Measurements from ENCODE around the gene CDC42EP3.

Gene CDC42EP3

DNA sequence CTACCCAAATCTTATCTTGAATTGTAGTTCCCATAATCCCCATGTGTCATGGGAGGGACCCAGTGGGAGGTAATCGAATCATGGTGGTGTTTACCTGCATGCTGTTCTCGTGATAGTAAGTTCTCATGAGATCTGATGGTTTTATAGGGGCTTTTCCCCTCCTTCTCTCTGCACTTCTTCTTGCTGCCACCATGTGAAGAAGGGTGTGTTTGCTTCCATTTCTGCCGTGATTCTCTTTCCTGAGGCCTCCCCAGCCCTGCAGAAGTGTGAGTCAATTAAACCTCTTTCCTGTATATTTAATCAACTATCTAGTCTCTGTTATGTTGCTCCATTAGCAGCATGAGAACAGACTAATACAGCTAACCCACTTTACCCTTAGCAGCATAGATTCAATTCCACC, 37.6 kb downstream of the CDC42EP3 start:
- DNase-seq, result no peak

DNA sequence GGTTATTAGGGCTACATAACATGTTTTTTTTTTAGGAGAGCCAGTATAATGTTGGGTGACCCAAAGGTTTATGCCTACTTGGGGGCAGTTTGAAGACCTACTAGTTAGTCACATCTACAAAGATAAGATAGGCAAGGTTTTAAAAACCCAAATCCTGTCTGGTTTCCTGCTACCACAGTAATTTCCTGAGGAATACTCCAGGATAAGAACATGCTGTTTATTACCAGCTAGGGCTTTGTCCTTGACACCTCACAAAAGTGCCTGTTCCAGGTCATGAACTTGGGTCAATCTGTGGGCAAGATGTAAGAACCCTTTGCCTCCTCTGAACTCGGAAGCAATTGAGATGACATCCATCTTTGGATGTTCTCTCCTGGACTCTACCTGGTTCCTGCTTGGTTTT, 38.2 kb downstream of the CDC42EP3 start:
- no peak for DNase-seq

DNA sequence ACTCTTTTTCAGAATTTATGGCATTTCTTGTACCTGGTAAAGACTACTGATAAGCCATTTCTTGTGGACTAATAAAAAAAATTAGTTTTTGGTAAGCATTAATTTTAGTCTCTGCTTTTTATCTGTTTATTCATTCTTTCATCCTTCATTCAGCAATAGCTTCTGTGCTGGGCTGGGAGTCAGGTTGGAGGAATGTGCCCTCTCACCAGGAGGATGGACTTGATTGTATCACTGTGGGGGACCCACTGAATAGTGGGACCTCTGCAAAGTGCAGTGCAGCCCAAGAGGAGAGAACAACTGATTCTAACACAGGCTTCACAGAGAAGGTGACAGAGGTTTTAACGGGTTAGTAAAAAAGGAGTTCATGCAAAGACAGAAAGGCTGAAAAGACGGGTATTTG, 39.1 kb downstream of the CDC42EP3 start:
- DNase-seq, result no peak

DNA sequence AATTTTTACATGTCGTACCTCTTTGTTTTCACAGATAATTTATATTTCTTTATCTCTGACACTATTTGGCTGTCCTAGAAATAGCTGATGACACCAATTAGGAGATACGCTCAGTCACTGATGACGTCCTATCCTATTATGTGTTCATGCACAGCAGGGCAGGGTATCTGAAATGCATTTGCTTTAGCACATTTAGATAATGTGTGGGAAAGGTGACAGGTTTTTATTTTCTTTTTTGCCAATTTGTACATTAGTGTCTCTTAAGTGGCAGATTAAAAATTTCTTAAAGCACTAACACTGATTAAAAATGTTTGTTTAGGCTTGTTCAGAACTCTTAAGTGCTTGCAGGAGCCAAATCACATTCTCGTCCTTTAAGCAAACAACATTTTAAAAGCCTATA, 39.7 kb downstream of the CDC42EP3 start:
- DNase-seq, result no peak

DNA sequence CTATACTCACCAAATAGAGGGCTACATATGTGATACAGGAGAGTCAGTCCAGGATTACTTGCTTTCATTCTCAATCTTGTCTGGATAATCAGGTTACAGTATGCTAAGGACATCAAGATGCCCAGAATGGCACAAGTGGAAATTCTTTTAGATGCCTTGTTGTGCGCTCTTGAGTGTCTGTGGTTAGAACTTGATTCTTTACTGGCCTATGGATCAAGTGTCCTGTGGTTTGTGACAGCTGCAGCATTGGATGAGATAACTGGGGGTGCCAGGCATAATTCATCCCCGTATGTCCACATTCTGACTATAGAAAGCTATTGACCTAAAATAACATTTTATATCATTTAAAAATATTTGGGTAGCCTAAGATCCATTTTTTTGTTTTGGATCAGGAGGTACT, 40.1 kb downstream of the CDC42EP3 start:
- no peak for DNase-seq

DNA sequence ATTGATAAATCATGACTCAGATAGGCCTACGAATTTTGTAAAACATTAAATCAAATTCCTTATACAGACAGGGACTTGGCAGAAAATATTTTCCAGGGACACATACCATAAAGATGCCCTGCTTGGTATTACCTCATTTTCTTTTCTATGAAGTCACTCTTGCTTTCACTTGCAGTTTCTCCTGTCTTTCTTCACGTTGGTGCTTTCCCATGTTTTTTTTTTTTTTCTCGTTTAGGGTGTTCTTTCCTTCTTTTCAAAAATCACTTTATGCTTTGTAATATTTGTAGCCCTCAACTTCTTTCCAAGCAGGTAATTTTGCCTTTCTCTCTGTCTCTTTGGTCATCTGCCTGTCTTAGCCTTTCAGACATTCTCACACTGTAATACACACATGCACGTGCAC, 40.7 kb downstream of the CDC42EP3 start:
- no peak for DNase-seq

DNA sequence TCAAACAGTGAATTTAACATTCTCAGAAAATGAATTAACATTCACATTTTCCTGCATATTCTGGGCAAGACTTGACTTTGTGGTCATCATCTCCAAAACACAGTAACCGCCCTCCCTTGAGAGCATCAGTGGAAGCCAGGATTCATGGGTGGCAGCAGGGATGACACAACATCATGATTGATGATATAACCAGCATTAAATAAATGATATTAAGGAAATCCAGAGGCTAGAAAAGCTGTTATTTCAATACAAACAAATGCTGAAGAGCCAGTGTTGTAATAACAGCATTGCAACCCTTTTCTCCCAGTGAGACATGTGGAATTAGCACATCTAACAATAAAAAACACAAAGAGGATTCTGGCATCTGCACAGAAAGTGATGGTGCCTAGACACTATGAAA, 41.1 kb downstream of the CDC42EP3 start:
- DNase-seq, result no peak

DNA sequence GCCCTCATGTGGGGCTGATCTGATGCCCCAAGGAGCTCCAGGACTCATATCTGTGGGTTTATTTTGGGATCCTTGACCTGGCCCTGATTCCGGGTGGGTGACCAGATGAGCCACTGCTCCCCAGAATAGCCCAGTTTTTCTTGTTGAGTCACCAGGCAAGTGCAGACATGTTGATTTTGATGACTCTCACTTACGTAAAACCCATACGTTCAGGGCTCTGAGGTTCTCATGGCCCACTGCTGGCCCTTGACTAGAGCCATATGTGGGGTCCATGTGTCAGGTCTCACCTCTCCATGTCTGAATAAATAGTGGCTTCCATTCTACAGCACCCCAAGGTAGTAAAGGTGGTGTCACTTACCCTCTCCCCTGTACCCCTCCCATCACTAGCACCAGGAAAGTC, 41.9 kb downstream of the CDC42EP3 start:
- DNase-seq, result no peak

DNA sequence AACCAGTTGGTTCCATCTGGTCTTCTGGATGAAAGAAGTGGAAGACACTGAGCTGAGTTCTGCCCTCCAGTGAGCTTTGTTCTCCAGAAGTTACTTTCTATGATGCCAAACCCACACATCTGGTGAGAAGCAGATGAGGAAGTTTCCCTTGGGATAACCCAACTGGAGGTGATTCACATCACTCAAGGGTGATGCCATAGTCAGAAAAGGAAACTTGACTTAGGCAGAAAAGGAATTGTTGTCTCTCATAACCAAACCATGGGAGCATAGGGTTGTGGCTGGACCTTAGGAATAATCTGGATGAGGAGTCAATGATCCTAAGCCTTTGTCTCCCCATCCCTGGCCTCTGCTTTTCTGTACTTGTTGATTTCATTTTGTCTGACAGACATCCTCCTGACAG, 43.7 kb downstream of the CDC42EP3 start:
- no peak for DNase-seq

DNA sequence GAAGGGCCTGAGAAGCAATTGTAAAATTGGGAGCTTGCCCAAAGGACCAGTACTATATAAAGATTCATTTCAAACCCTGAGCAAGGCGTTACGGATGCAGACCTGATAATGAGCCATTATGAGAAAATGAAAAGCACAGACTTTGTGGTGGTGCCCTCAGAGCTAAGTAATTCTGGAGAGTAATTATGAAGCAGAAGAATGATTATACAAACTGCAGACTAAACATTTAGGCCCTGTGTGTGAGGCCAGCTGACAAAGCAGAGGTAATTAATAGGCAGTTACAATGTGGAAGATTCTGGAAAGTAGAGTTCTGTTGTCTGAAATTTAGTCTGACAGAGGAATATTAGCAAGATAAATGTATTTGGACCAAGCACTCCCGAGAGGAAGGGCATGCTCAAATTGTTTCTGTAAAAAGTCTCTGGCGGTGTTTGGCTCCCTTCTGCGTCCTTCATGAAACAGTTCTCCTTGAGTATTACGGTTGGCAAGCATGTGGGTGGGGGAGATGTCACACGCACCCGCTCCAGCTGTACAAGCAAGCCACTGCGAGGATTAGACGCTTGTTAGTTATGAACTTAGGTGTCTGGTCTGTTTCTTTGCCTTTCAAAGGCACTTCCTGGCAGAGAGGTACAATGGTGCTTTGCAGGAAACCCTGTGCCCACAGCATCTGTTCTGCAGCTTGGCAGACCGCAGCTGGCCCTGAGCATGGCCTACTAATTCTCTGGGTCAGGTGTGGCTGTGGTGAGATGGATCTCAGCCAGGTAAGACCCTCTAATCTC, 45.5 kb downstream of the CDC42EP3 start:
- DNase-seq, result no peak

DNA sequence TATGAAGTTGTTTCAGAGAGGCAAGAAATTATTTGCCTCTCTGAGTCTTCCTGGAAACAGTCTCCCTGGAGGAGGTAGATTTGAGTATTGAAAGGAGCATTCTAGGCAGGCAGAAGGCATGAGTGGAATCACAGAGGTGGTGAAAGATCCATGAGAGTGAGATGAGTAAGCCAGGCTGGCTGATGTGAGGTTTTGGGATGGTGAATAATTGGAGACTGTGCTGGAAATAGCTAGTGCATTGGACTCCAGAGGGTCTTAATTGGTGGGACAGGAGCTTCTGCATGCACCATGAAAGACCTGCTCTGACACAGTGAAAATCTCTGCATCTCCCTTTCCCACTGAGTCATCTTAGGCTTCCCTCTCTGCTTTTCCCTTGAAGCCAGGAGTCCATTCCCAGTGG, 46.3 kb downstream of the CDC42EP3 start:
- no peak for DNase-seq

DNA sequence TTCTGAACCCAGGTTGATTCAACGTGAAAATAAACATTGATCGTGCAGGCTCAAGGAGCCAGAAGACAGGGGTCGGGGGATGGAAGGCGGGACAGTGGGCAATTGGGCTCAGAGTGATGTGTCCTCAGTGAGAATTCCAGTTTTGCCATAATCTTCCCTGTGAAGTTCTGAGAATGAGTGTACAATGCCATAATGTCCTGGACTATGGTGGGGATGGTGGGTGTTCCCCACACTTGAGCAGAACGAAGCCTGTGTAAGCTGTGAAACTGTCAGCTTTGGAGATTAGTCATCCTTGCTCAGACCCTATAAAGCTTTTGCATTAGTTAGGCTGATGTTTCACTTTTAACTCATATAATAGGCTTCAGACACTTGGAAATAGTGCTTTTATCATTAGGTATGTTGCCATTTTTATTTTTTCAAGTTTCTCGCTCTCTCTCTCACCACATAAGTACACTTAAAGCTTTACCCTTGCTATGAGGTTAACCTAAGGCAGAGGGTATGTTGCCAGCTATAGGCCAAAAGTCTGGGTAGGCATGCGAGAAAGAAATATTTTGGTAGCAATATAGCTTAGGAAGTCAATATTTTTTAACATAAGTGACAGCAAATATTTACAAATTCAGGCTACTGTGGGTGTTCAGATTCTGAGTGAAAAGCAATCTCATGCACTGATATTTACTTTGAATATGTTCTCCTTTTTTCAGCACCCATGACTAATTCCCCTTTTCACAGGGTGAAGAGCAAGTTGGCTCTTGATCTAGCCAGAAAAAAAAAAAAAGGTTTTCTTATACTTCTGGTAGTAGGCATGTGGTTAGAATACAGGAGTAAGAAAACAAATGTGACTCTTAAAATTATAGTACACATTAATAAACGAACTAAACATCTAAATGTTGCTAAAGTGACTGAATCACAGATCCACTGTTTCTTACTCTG, 47.2 kb downstream of the CDC42EP3 start:
- no peak for DNase-seq

DNA sequence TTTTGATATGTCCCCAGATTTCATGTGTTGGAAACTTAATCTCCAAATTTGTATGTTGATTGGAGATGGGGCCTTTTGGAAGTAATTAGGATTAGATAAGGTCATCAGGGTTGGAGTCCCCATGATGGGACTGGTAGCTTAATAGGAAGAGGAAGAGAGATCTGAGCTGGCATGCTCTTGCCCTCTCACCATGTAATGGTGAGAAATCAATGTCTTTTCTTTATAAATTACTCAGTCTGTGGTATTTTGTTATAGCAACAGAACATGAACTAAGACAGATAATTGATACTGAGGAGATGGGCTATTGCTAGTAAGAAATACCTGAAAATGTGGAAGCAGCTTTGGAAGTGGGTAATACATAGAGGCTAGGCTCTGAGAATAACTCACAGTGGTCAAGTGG, 48.0 kb downstream of the CDC42EP3 start:
- no peak for DNase-seq

DNA sequence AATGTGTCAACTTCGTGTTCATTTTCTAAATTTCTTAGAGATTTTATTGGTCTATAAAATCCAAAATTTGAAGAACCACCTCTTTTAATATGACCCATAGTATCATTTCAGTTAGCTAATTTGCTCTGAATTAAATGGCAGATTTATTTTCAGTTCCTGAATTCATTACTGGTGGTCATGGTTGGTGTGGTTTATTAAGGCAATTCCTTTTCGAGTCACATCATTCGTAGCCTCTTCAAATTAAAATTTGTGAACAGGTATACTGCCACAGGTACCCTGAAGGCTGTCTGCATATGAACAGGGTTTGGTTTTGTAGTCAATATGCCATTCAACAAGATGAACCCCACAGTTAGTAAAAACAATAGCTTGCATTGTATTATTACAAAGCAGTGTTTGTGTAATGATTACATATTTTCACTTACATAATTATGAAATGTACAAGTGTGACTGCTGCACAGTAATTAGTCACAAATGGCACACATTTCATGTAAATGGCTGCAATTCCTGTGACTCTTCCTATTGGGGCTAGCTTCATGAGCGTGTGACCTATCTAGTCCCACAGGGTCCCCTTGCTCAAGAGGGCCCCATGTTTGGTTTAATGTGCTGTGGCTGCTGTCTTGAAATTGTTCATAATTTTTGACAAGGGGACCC, 48.9 kb downstream of the CDC42EP3 start:
- DNase-seq, result no peak

DNA sequence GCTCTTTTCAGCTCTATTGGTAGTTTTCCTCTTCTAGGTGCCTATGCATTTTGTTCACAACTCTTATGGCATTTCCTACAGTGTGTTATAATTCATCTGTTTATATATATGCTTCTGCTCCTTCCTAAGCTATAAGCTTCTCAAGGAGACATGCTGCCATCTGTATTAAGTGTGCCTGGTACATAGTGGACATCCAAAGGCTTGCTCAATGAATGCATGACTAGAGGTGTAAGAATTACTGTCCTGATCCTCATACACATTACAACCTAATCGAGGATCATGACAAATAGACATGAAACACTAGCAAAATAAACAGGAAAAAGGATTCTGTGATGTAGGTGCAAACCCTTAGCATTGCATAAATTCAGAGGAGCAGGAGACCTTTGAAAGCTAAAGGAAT, 50.2 kb downstream of the CDC42EP3 start:
- DNase-seq, result no peak

DNA sequence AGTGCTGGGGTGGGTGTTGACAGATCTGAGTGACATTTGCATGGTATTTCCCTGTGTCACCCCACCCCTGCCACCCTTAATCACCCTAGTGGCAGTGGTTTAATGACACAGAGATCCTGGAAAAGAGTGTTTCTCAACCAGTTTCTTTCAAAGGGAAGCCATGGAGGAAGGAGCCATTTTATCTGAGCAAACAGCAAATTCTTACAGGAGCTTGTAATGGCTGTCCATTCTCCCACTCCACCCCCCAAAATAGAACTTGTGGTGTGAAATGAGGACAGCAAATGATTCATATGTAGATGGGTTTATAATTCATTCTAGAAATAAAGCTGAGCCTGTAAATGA, 51.5 kb downstream of the CDC42EP3 start:
- no peak for DNase-seq

DNA sequence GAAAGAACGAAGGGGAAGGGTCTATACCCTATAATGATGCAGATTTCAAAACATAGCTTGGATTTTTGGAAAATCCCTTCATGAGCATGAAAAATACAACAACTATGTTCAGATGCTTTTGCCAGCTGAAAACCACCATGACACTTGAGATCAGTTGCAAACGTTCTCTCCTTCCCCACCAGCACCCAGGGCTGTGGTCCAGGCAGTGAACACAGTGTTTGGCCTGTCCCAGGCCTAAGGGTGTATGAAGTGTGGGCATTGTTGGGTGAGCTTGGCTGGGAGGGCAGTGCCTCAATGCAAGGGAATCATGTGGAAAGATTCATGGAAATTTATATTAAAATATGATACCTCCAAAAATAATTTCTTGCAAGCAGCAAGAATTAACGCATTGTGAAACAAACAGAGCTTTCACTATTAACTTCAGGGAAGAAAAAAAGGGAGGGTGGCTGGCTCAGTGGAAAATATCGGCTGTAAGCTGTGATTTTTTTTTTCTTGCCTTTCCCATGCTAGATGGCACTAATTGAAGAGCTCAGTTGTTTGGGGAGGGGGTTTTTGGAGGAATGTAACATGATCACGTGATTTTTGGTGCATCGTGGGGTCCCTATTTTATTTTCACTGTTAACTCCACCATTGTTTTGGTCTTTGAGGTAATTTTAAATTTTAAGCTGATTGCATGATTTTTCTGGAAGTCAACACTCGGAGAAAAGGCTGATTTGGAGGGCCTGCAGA, 52.0 kb downstream of the CDC42EP3 start:
- DNase-seq, result no peak

DNA sequence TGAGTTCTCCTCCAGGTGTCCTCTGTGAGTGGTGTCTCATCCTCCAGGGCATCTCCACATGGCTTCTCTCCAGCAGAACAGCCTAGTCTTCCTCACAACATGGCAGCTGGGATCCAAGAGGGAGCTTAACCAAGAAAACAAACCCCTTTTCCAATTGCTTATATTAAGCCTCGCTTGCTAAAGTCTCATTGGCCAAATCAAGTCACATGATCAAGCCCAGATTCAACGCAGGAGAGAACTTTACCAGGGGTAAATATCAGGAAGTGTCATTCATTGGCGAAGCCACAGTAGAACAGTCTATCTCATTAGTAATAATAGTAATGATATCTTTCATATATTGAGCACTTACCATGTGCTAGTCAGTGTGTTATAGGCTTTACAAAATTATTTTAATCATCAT, 53.1 kb downstream of the CDC42EP3 start:
- DNase-seq, result no peak

DNA sequence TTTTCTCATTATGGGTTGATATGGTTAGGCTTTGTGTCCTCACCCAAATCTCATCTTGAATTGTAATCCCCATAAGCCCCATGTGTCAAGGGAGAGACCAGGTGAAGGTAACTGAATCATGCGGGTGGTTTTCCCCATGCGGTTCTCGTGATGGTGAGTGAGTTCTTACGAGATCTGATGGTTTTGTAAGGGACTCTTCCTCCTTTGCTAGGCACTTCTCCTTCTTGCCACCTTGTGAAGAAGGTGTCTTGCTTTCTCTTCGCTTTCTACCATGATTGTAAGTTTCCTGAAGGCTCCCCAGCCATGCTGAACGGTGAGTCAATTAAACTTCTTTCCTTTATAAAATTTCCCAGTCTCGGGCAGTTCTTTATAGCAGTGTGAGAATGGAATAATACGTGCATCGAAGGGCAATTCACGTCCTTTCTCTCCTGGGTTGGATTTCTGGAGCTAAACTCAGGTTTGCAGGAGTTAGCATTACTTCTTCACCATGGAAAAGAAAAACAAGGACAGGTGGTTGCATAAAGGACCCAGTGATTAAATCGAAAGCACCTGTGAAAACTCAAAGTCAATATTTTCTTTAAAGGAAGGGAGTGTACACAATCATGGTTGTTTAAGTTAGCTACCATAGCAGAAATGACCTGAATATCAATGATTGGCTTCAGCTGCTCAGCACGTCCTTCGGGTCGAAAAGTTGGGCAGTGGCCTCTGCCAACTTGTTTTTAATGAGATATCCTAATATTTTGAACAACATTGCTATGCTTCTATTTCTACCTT, 54.1 kb downstream of the CDC42EP3 start:
- DNase-seq, result no peak

DNA sequence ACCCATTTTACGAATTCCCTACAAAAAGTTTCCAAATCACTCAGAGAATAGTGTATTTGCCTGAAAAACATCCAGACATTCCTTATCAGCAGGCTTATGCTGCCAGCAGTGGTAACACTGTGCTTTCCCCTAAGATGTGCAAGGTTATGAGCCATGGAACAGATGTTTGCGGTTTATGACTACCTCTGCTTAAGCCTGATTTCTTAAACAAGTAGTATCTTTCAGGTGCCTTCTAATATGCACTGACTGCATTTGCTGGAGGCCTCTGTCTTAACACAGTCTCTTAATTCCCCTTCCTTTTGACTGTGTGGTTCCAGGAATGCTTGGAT, 54.8 kb downstream of the CDC42EP3 start:
- DNase-seq, result no peak

DNA sequence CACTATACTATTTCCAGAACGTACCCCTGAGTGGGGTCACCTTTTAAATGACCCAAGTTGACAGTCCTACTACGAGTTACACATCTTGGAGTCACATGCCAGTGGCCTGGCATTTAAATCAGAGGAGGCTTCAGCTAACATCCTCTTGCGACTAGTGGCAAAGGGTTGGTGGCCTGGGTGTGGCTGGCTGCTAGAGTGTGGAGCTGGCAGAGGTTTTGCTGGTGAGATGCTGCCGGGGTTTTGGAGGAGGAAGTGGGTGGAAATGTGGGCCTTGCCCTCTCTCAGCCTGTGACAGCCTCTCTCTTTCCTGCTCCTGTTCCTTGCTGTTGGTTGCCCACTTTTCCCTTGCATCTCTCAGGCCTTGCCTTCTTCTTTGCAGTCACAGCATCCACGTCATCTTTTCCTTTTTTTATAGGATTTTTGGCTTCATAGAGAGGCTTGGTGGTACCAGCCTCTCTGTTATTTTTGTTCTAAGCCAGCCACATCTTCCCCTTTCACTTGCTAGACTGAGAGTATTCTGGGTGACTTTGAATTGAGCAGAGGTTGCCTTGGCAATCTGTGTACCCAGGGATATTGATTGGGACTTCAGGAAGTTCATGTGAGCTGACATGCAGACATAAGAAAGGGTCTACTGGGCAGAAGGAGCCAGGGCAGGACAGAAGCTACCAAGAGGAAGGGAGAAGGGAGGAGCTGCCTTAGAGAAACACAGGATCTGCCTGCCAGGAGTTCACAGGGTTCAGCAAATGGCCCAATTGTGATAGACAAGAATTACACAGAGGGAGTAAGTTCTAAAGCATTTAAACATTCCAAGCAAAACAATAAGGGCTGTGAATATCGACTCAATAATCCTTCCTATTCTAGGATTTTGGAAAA, 55.4 kb downstream of the CDC42EP3 start:
- DNase-seq, result no peak
